ENCODE measurements around the gene KIAA1671.

DNA sequence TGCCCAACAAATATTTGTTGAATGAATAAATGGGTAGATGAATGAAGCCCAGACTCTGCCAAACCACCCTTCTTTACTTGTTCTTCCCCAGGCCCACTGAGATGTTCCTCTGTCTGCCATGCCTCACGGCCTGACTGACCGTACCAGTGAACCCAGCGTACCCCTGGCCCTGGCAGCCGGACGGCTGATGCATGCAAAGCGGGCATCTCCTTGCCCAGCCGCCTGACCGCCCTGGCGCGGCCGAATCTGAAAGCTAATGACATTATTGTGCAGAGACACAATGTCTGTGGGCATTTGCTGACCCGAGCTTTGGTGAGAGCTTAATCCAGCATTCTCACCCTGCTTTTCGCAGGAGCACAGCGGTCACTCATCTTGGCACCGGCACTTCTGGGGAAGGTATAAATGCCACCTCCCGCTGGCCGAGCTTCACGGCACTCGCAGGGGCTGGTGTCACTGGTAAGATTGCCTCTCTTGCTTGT lies 266.7 kb downstream of the KIAA1671 start, which contains the start of gene CRYBB2:
- TF ChIP-seq CTCF (IDR thresholded peaks at IDR 0.05 in 8 of 11, conservative IDR thresholded peaks at IDR 0.05 in 3 of 11) = no peak
- TF ChIP-seq POLR2A (IDR thresholded peaks at IDR 0.05) = no peak

Data from spleen (tissue), 7 donors.